Keratinocyte (primary cell): ENCODE results near the gene RXRA. TPM values are rescaled to one million over a fixed set of nuclear protein-coding genes. Genes with fewer than 3 reads are reported as not detected.

Source experiments
- DNase-seq: peaks from one replicate; pipeline ENCODE4 v3.0.0-alpha.2; 2011; ENCODE audit warnings: low read depth, missing footprints, low spot score
- FAIRE-seq: peaks from 2 replicates; lab custom pipeline; 2011; peaks lifted over from hg19 to GRCh38; lab: Jason Lieb, UNC
- H2AFZ ChIP-seq: 2 replicates; pipeline ENCODE4 v1.6.0; 2012; ENCODE audit warnings: low read length, control low read depth, inconsistent platforms; ENCODE audit not compliant: control insufficient read depth
- H3K27ac ChIP-seq: 2 replicates; pipeline ENCODE4 v1.5.1; 2011; ENCODE audit warnings: low read length; ENCODE audit not compliant: control insufficient read depth, insufficient read depth
- H3K27me3 ChIP-seq: 3 replicates; pipeline ENCODE4 v1.6.0; 2011; ENCODE audit warnings: low read length; ENCODE audit not compliant: control insufficient read depth, insufficient read depth; ENCODE audit errors: extremely low read depth
- H3K36me3 ChIP-seq, 2 experiments: 2 replicates in 1 of 2; 3 replicates in 1 of 2; pipeline ENCODE4 v1.5.1; 2011; ENCODE audit warnings: low read length in 2 of 2, mild to moderate bottlenecking in 1 of 2; ENCODE audit not compliant: control insufficient read depth in 2 of 2, insufficient read depth in 2 of 2; ENCODE audit errors: extremely low read depth in 1 of 2
- H3K4me1 ChIP-seq: 3 replicates; pipeline ENCODE4 v1.5.1; 2011; ENCODE audit warnings: low read length; ENCODE audit not compliant: control insufficient read depth, insufficient read depth; ENCODE audit errors: extremely low read depth
- H3K4me2 ChIP-seq: 3 replicates; pipeline ENCODE4 v1.6.0; 2011; ENCODE audit warnings: low read depth, low read length; ENCODE audit not compliant: control insufficient read depth, insufficient read depth; ENCODE audit errors: extremely low read depth
- H3K4me3 ChIP-seq, 3 experiments: fragments of 200-600 bp in 1 of 3; sonication (generic) in 1 of 3; 2 replicates in 2 of 3; 3 replicates in 1 of 3; pipeline ENCODE4 v1.5.1; 2011 to 2016; ENCODE audit warnings: low read length in 3 of 3, mild to moderate bottlenecking in 3 of 3, control low read depth in 2 of 3, inconsistent platforms in 1 of 3, low read depth in 1 of 3, mixed read lengths in 1 of 3, mixed run types in 1 of 3, moderate library complexity in 1 of 3; ENCODE audit not compliant: control insufficient read depth in 2 of 3, insufficient read depth in 2 of 3; ENCODE audit errors: extremely low read depth in 1 of 3
- H3K79me2 ChIP-seq: 2 replicates; pipeline ENCODE4 v1.6.0; 2012; ENCODE audit warnings: low read length; ENCODE audit not compliant: control insufficient read depth, insufficient read depth
- H3K9ac ChIP-seq: 3 replicates; pipeline ENCODE4 v1.6.0; 2011; ENCODE audit warnings: low read length; ENCODE audit not compliant: control insufficient read depth, insufficient read depth; ENCODE audit errors: extremely low read depth
- H3K9me1 ChIP-seq: 3 replicates; pipeline ENCODE4 v1.6.0; 2011; ENCODE audit warnings: low read length; ENCODE audit not compliant: control insufficient read depth, insufficient read depth; ENCODE audit errors: extremely low read depth
- H3K9me3 ChIP-seq: 2 replicates; pipeline ENCODE4 v1.5.1; 2012; ENCODE audit warnings: low read depth, low read length; ENCODE audit not compliant: control insufficient read depth
- H4K20me1 ChIP-seq: 3 replicates; pipeline ENCODE4 v1.6.0; 2011; ENCODE audit warnings: low read length; ENCODE audit not compliant: control insufficient read depth, insufficient read depth; ENCODE audit errors: extremely low read depth
- CTCF ChIP-seq, 3 experiments: IDR thresholded peaks in 1 of 3; conservative IDR thresholded peaks in 1 of 3; optimal IDR thresholded peaks in 1 of 3; 2 replicates in 2 of 3; 3 replicates in 1 of 3; pipeline versions ENCODE3 to v1.5.1; 2011; ENCODE audit warnings: low read length in 3 of 3, mild to moderate bottlenecking in 3 of 3, moderate library complexity in 2 of 3, control low read depth in 1 of 3, inconsistent platforms in 1 of 3; ENCODE audit not compliant: insufficient read depth in 2 of 3; ENCODE audit errors: extremely low read depth in 1 of 3
- EZH2 ChIP-seq: IDR thresholded peaks from one replicate; pipeline ENCODE4 v1.6.1; 2012; ENCODE audit warnings: inconsistent platforms, mild to moderate bottlenecking, low read length, moderate library complexity
- dilution Hi-C: fragments of 300-500 bp; cut with MboI; formaldehyde crosslinking; loops from one replicate; pipeline ENCODE4 v1.7.0; 2020; ENCODE audit warnings: low sequenced_read_pairs; ENCODE audit not compliant: extremely low pct_ligation_motif_present
- polyA plus RNA-seq, 5 experiments: library from polyadenylated mRNA; depleted of rRNA in 3 of 5; stranded (reverse) in 3 of 5; stranded (forward) in 1 of 5; unstranded in 1 of 5; fragments of >200 nt; gene quantifications; 1 replicate in 1 of 5; 2 replicates in 3 of 5; 3 replicates in 1 of 5; pipeline versions ENCODE4 v1.2.1 to v1.2.3, GENCODE V29; 2011 to 2012; ENCODE audit warnings: missing spikeins in 2 of 5, low read depth in 1 of 5, low replicate concordance in 1 of 5

RXRA gene
- polyA plus RNA-seq, 1 donor (not counting 4 experiments of a cell fraction or from before 2014, with no cell fraction given) = 9.7 TPM

GRCh38 chr9:134434894-134435506 is 108.7 kb downstream of the RXRA start:
- dilution Hi-C loops = no loop called here
- Histone ChIP-seq H3K4me1 (peaks cover 43% of the 10 kb centered on the region), H3K27ac (no peak overlapping the region)

GRCh38 chr9:134435550-134436378 is 109.5 kb downstream of the RXRA start:
- no peaks in the 10 kb centered on the region for H3K9me3 ChIP-seq
- peaks cover 7% of the 10 kb centered on the region for H4K20me1 ChIP-seq
- H3K9ac ChIP-seq = no peak overlapping the region
- FAIRE-seq (no peak), DNase-seq (no peak)
- H3K27ac ChIP-seq = no peak overlapping the region
- H3K4me3 ChIP-seq = no peak overlapping the region
- no peak overlapping the region for H2AFZ ChIP-seq
- dilution Hi-C loops = no loop called here
- H3K4me2 ChIP-seq = no peak overlapping the region
- peaks cover 3% of the 10 kb centered on the region for H3K9me1 ChIP-seq
- peaks cover 17 to 21% of the 10 kb centered on the region in 2 experiments for H3K36me3 ChIP-seq
- no peaks in the 10 kb centered on the region for H3K79me2 ChIP-seq
- no peak for TF ChIP-seq EZH2
- TF ChIP-seq CTCF (optimal IDR thresholded peaks at IDR 0.05 in 1 of 3, IDR thresholded peaks at IDR 0.05 in 1 of 3, conservative IDR thresholded peaks at IDR 0.05 in 1 of 3; ENCODE audit: extremely low read depth in 1 of 3, insufficient read depth in 2 of 3, low read length in 3 of 3) = no peak
- peaks cover 43% of the 10 kb centered on the region for H3K4me1 ChIP-seq
- H3K27me3 ChIP-seq = no peaks in the 10 kb centered on the region

More at GRCh38 chr9:134434894-134435506, 108.7 kb downstream of the RXRA start:
- Histone ChIP-seq H3K36me3 (peaks cover 17 to 26% of the 10 kb centered on the region in 2 experiments), H3K27me3 (no peaks in the 10 kb centered on the region), H3K79me2 (no peaks in the 10 kb centered on the region), H3K9ac (peak overlapping the region; percentile 15), H3K4me3 (no peak overlapping the region), H2AFZ (no peak overlapping the region), H4K20me1 (peaks cover 7% of the 10 kb centered on the region), H3K9me3 (no peaks in the 10 kb centered on the region), H3K4me2 (no peak overlapping the region), H3K9me1 (peaks cover 3% of the 10 kb centered on the region)
- no peak for DNase-seq
- TF ChIP-seq CTCF (optimal IDR thresholded peaks at IDR 0.05 in 1 of 3, IDR thresholded peaks at IDR 0.05 in 1 of 3, conservative IDR thresholded peaks at IDR 0.05 in 1 of 3; ENCODE audit: extremely low read depth in 1 of 3, insufficient read depth in 2 of 3, low read length in 3 of 3) (no peak), EZH2 (no peak)
- peak; percentile 77 for FAIRE-seq
